ENCODE data around the gene OPRL1. TPM values are rescaled to one million over a fixed set of nuclear protein-coding genes. Genes with fewer than 3 reads are reported as not detected.

The OPRL1 gene
- total RNA-seq, 4 donors from 2014 or later, result 0.14 to 0.32 TPM; not detected in 2

DNA sequence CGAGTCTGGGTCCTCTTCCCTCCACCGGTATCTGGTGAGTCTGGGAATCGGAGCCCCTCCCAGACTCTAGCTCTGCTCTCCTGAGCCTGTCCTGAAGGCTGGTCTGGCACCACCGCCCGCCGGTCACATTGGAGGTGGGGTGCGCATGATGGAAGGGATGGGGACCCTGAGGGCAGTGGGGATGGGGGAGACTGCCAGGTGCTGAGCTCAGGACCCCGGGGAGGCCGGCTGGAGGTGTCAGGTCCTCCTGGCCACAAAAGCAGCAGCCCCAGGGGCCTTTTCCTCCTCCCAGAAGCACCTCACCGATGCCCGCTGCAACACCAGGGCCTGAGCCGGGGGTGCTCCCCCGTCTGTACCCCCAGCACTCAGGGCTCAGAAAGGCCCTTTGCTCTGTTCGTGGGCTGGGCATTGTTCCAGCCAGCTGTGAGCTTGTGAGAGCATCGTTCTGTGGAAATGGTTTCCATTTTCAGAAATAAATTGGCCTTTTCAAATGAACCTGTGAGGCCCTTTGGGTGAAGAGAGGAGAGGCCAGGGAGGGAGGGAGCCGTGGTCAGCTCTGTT lies 30.0 kb downstream of the OPRL1 start:
- DNase-seq, result peak; percentile 3
- intact Hi-C loops (cut with DNase I; ENCODE audit: low total_unique reads) (loop anchor here (5.0 kb wide), 1 partner anchor 73 kb away; the partner anchor contains the start of gene C20orf204), in situ Hi-C loops (cut with MboI; ENCODE audit: low pct_ligation_motif_present in 1 of 4, low pct_unique_long_range_greater_than_20kb in 1 of 4, low sequenced_read_pairs in 3 of 4) (no loop called here)
- TF ChIP-seq EP300 (IDR thresholded peaks at IDR 0.05; ENCODE audit: low read depth), result no peak
- no peak for TF ChIP-seq CTCF (IDR thresholded peaks at IDR 0.05)
- TF ChIP-seq POLR2A (IDR thresholded peaks at IDR 0.05), result no peak
- no peak for TF ChIP-seq POLR2AphosphoS5 (IDR thresholded peaks at IDR 0.05)
- WGBS, 2 donors (ENCODE audit: low coverage in 1 of 2), result 73% methylated on average over 16 of the region's 16 CpGs; no CpG with 5 or more reads in 1 of the 2 donors
- Histone ChIP-seq H3K27ac (no peak overlapping the region), H3K36me3 (no peaks in the 10 kb centered on the region), H3K27me3 (peaks cover 2% of the 10 kb centered on the region), H3K4me3 (no peak overlapping the region), H3K4me1 (no peaks in the 10 kb centered on the region), H3K9me3 (no peaks in the 10 kb centered on the region)

DNA sequence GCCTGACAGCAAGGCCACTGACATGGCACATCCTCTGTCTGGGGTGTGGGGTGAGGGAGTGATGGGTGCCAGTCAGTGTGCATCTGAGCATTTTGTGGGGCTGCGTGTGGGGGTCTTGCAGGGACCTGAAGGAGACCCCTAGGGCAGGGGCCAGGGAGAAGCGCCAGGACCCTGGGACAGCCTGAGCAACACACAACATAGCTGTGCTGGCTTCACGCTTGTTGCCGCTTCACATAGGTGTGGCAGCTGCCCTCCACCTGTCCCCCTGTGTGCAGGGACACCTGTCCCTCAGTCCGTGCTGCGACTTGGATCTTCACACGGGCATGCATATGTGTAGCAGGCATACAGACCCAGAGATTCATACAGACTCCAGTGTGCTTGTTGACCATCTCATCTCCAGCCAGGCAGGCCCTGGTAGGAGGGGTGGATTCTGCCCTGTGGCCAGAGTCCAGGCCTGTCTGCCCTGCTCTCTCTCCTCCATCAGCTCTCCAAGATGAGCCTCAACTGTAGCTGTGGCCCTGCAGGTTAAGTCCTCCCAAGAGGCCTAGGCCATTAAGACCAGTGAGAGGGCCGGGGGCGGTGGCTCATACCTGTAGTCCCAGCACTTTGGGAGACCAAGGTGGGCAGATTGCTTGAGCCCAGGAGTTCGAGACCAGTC lies 30.7 kb downstream of the OPRL1 start:
- in situ Hi-C loops (cut with MboI; ENCODE audit: low pct_ligation_motif_present in 1 of 4, low pct_unique_long_range_greater_than_20kb in 1 of 4, low sequenced_read_pairs in 3 of 4) (no loop called here), intact Hi-C loops (cut with DNase I; ENCODE audit: low total_unique reads) (loop anchor here (5.0 kb wide), 1 partner anchor 73 kb away; the partner anchor contains the start of gene C20orf204)
- Histone ChIP-seq H3K27me3 (peaks cover 2% of the 10 kb centered on the region), H3K4me3 (no peak overlapping the region), H3K36me3 (no peaks in the 10 kb centered on the region), H3K4me1 (no peaks in the 10 kb centered on the region), H3K9me3 (no peaks in the 10 kb centered on the region), H3K27ac (no peak overlapping the region)
- WGBS, 2 donors (ENCODE audit: low coverage in 1 of 2), result 86% methylated on average over 9 of the region's 10 CpGs; no CpG with 5 or more reads in 1 of the 2 donors
- peak; percentile 2 for DNase-seq
- TF ChIP-seq CTCF (IDR thresholded peaks at IDR 0.05) (no peak), EP300 (IDR thresholded peaks at IDR 0.05; ENCODE audit: low read depth) (no peak), POLR2A (IDR thresholded peaks at IDR 0.05) (no peak), POLR2AphosphoS5 (IDR thresholded peaks at IDR 0.05) (no peak)

DNA sequence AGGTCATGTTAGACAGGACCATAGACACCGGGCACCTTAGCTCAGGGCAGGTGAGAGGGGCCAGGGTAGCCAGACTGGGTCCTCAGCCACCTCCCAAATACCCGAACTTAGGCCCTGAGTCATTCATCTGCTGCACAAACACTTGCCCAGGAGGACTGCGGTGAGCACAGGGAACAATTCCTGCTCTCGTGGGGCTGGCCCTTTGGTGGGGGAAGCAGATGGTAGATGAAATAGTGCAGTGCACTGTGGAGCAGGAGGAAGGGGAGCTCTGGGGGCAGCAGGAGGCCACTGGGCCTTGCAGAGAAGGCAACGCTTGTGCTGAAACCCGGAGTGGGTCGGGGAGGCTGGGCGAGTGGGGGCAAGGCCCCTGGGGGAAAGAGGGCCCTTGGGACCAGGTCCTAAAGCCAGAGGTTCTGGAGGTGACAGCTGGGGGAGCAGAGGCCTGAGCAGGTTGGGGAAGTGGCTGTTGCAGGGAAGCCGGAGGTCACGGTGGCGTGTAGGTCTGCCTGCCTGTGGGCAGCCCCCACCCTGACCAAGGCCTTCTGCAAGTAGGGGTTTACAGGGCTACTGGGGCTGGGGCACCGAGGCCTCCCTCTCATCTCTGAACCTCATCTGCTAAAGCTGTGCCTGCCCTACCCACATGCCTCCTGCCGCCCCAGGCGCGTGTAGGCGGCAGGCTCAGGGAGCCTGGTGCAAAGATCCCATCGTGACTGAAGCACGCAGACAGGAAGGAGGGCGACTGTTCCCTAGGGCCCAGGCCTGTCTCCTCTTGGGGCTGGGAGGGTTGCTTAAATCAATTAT lies 32.2 kb downstream of the OPRL1 start:
- WGBS, 2 donors (ENCODE audit: low coverage in 1 of 2), result 60 to 74% methylated on average over 2 to 18 of the region's 19 CpGs
- peak; percentile 3 for DNase-seq

More for the DNA sequence above, 32.2 kb downstream of the OPRL1 start:
- in situ Hi-C loops (cut with MboI; ENCODE audit: low pct_ligation_motif_present in 1 of 4, low pct_unique_long_range_greater_than_20kb in 1 of 4, low sequenced_read_pairs in 3 of 4), result no loop called here
- H3K27me3 ChIP-seq, result peaks cover 2% of the 10 kb centered on the region
- TF ChIP-seq EP300 (IDR thresholded peaks at IDR 0.05; ENCODE audit: low read depth), result no peak
- TF ChIP-seq CTCF (IDR thresholded peaks at IDR 0.05), result no peak
- TF ChIP-seq POLR2AphosphoS5 (IDR thresholded peaks at IDR 0.05), result no peak
- no peak for TF ChIP-seq POLR2A (IDR thresholded peaks at IDR 0.05)
- H3K36me3 ChIP-seq, result no peaks in the 10 kb centered on the region
- no peaks in the 10 kb centered on the region for H3K9me3 ChIP-seq
- H3K27ac ChIP-seq, result no peak overlapping the region
- intact Hi-C loops (cut with DNase I; ENCODE audit: low total_unique reads), result loop anchor here (5.0 kb wide), 1 partner anchor 75 kb away; the partner anchor contains the start of gene C20orf204
- H3K4me3 ChIP-seq, result no peak overlapping the region
- H3K4me1 ChIP-seq, result no peaks in the 10 kb centered on the region
